GM21526 (cell line): ENCODE data around the gene CNTN4.

Experiments
- ATAC-seq: cut with Tn5 transposase; IDR thresholded peaks from one replicate; pipeline ENCODE4 v1.9.1; 2021; ENCODE audit warnings: moderate library complexity; ENCODE audit not compliant: unreplicated experiment, low FRiP score

The CNTN4 gene

GRCh38 chr3:2931265-2931664 is 832.6 kb downstream of the CNTN4 start:
- no peak for ATAC-seq

- ATAC-seq = no peak
These were observed 835.9 kb downstream of the CNTN4 start for GRCh38 chr3:2934541-2934940.

- no peak for ATAC-seq
These were observed 838.4 kb downstream of the CNTN4 start for GRCh38 chr3:2937055-2937454.

GRCh38 chr3:2937592-2937991 is 838.9 kb downstream of the CNTN4 start:
- no peak for ATAC-seq

GRCh38 chr3:2938711-2939110 is 840.0 kb downstream of the CNTN4 start:
- ATAC-seq = no peak

GRCh38 chr3:2940062-2940461 is 841.4 kb downstream of the CNTN4 start:
- ATAC-seq = no peak

GRCh38 chr3:2944628-2945027 is 846.0 kb downstream of the CNTN4 start:
- ATAC-seq = peak; percentile 99

GRCh38 chr3:2945121-2945520 is 846.5 kb downstream of the CNTN4 start:
- ATAC-seq = no peak

GRCh38 chr3:2947536-2947935 is 848.9 kb downstream of the CNTN4 start:
- ATAC-seq = no peak

- ATAC-seq = no peak
These were observed 850.2 kb downstream of the CNTN4 start for GRCh38 chr3:2948882-2949281.

- ATAC-seq = no peak
These were observed 851.5 kb downstream of the CNTN4 start for GRCh38 chr3:2950159-2950558.

GRCh38 chr3:2957115-2957514 is 858.4 kb downstream of the CNTN4 start:
- ATAC-seq = no peak

- ATAC-seq = no peak
These were observed 859.9 kb downstream of the CNTN4 start for GRCh38 chr3:2958551-2958950.

- no peak for ATAC-seq
These were observed 862.9 kb downstream of the CNTN4 start for GRCh38 chr3:2961576-2961975.

- ATAC-seq = no peak
These were observed 869.2 kb downstream of the CNTN4 start for GRCh38 chr3:2967871-2968270.

GRCh38 chr3:2968475-2968874 is 869.8 kb downstream of the CNTN4 start:
- no peak for ATAC-seq

GRCh38 chr3:2976212-2976611 is 877.5 kb downstream of the CNTN4 start:
- ATAC-seq = no peak

GRCh38 chr3:2976796-2977195 is 878.1 kb downstream of the CNTN4 start:
- ATAC-seq = no peak

- ATAC-seq = no peak
These were observed 880.5 kb downstream of the CNTN4 start for GRCh38 chr3:2978977-2979732.

GRCh38 chr3:2984005-2984830 is 885.6 kb downstream of the CNTN4 start:
- no peak for ATAC-seq

- ATAC-seq = no peak
These were observed 886.2 kb downstream of the CNTN4 start for GRCh38 chr3:2984831-2985220.

- ATAC-seq = no peak
These were observed 886.8 kb downstream of the CNTN4 start for GRCh38 chr3:2985479-2985878.
